Endothelial cell of umbilical vein (primary cell): ENCODE measurements around the gene LMNTD1. TPM values are rescaled to one million over a fixed set of nuclear protein-coding genes. Genes with fewer than 3 reads are reported as not detected.

ENCODE experiments used
- BruUV-seq: library from RNA; stranded (reverse); fragments of 400-500 nt; replicated peaks from 2 replicates; lab custom pipeline; 2021; lab: Mats Ljungman, UMichigan
- CTCF ChIA-PET: fragments of 300-600, 350-600 bp; sonication (Branson Sonifier 250); formaldehyde crosslinking; loops from one replicate; lab custom pipeline; 2021; ENCODE audit warnings: antibody characterized with exemption, inconsistent platforms; lab: Charles Lee
- POLR2A ChIA-PET: fragments of 300-600, 350-600 bp; sonication (Branson Sonifier 250); formaldehyde crosslinking; loops from one replicate; lab custom pipeline; 2021; ENCODE audit warnings: antibody characterized with exemption, inconsistent platforms; lab: Charles Lee
- DNase-seq: peaks from one replicate; pipeline ENCODE4 v3.0.0-alpha.2; 2011; ENCODE audit warnings: low read depth, low spot score
- FAIRE-seq: peaks from 2 replicates; lab custom pipeline; 2011; peaks lifted over from hg19 to GRCh38; lab: Jason Lieb, UNC
- H2AFZ ChIP-seq: 2 replicates; pipeline ENCODE4 v1.6.0; 2012; ENCODE audit warnings: low read depth, low read length, control low read depth, inconsistent platforms
- H3K27ac ChIP-seq: 2 replicates; pipeline ENCODE4 v1.5.1; 2011; ENCODE audit warnings: low read depth, mild to moderate bottlenecking, control low read depth, low read length, moderate library complexity; ENCODE audit not compliant: insufficient read depth
- H3K27me3 ChIP-seq, 2 experiments: 2 replicates each; pipeline versions ENCODE4 v1.6.0 to v1.6.1; 2011; ENCODE audit warnings: low read length in 2 of 2, mixed read lengths in 1 of 2; ENCODE audit not compliant: control insufficient read depth in 2 of 2, insufficient read depth in 2 of 2
- H3K36me3 ChIP-seq, 2 experiments: 2 replicates in 1 of 2; 3 replicates in 1 of 2; pipeline ENCODE4 v1.5.1; 2011; ENCODE audit warnings: low read length in 2 of 2, mild to moderate bottlenecking in 1 of 2, moderate library complexity in 1 of 2; ENCODE audit not compliant: control insufficient read depth in 2 of 2, insufficient read depth in 2 of 2; ENCODE audit errors: extremely low read depth in 1 of 2
- H3K4me1 ChIP-seq: 3 replicates; pipeline ENCODE4 v1.5.1; 2011; ENCODE audit warnings: mild to moderate bottlenecking, low read length; ENCODE audit not compliant: control insufficient read depth, insufficient read depth; ENCODE audit errors: extremely low read depth
- H3K4me2 ChIP-seq: 2 replicates; pipeline ENCODE4 v1.6.1; 2011; ENCODE audit warnings: low read length, control low read depth, mixed read lengths; ENCODE audit not compliant: insufficient read depth
- H3K4me3 ChIP-seq, 3 experiments: fragments of 200-600 bp in 1 of 3; sonication (generic), shearing (Covaris generic) in 1 of 3; replicated peaks in 1 of 3; 2 replicates each; pipeline ENCODE4 v1.5.1; 2011 to 2016; ENCODE audit warnings: control low read depth in 3 of 3, low read length in 3 of 3, mild to moderate bottlenecking in 2 of 3, inconsistent platforms in 1 of 3, low read depth in 1 of 3, moderate library complexity in 1 of 3; ENCODE audit not compliant: insufficient read depth in 1 of 3
- H3K79me2 ChIP-seq: 2 replicates; pipeline ENCODE4 v1.6.0; 2012; ENCODE audit warnings: low read length, inconsistent platforms; ENCODE audit not compliant: control insufficient read depth, insufficient read depth
- H3K9ac ChIP-seq: replicated peaks from 2 replicates; pipeline ENCODE3; 2011; ENCODE audit warnings: low read length, control low read depth; ENCODE audit not compliant: insufficient read depth; ENCODE audit errors: extremely low read depth
- H3K9me1 ChIP-seq: replicated peaks from 3 replicates; pipeline ENCODE4 v1.6.0; 2011; ENCODE audit warnings: mild to moderate bottlenecking, low read length; ENCODE audit not compliant: control insufficient read depth, insufficient read depth; ENCODE audit errors: extremely low read depth
- H3K9me3 ChIP-seq: replicated peaks from 2 replicates; pipeline ENCODE4 v1.5.1; 2012; ENCODE audit warnings: low read length, inconsistent platforms; ENCODE audit not compliant: control insufficient read depth, insufficient read depth
- H4K20me1 ChIP-seq: replicated peaks from 2 replicates; pipeline ENCODE3; 2011; ENCODE audit warnings: mild to moderate bottlenecking, low read length; ENCODE audit not compliant: control insufficient read depth, insufficient read depth; ENCODE audit errors: extremely low read depth
- EZH2 ChIP-seq: IDR thresholded peaks from 2 replicates; pipeline ENCODE4 v1.6.1; 2012; ENCODE audit warnings: borderline replicate concordance, low read depth, mild to moderate bottlenecking, moderate library complexity, low read length, inconsistent platforms; ENCODE audit not compliant: severe bottlenecking
- FOS ChIP-seq: IDR thresholded peaks from 2 replicates; pipeline ENCODE4 v1.6.1; 2011; ENCODE audit warnings: mild to moderate bottlenecking, low read length, moderate library complexity, borderline replicate concordance; ENCODE audit not compliant: insufficient read depth
- JUN ChIP-seq: IDR thresholded peaks from 2 replicates; pipeline ENCODE4 v1.6.1; 2011; ENCODE audit warnings: borderline replicate concordance, low read depth; ENCODE audit not compliant: insufficient read length, insufficient read depth
- MYC ChIP-seq: IDR thresholded peaks from one replicate; pipeline ENCODE4 v1.6.1; 2011; ENCODE audit warnings: mild to moderate bottlenecking, low read depth, low read length
- POLR2A ChIP-seq: IDR thresholded peaks from 2 replicates; pipeline ENCODE4 v1.6.1; 2012; ENCODE audit warnings: low read depth, mild to moderate bottlenecking, control low read depth, low read length
- POLR2AphosphoS5 ChIP-seq: IDR thresholded peaks from 2 replicates; pipeline ENCODE4 v1.6.1; 2012; ENCODE audit warnings: low read depth, mild to moderate bottlenecking, control low read depth, low read length, moderate library complexity; ENCODE audit not compliant: insufficient read depth
- dilution Hi-C: fragments of 300-500 bp; cut with MboI; formaldehyde crosslinking; loops from one replicate; pipeline ENCODE4 v1.15.0; 2019; ENCODE audit warnings: low sequenced_read_pairs; ENCODE audit not compliant: extremely low pct_ligation_motif_present
- intact Hi-C: fragments of 100-400 bp; cut with micrococcal nuclease; formaldehyde crosslinking; loops from one replicate; pipeline ENCODE4 v1.10.0; 2022
- polyA plus RNA-seq, 4 experiments: library from polyadenylated mRNA; depleted of rRNA in 3 of 4; stranded (reverse) in 3 of 4; unstranded in 1 of 4; fragments of >200 nt; gene quantifications; 2 replicates each; pipeline versions ENCODE4 v1.2.1 to v1.2.3, GENCODE V29; 2011 to 2012; ENCODE audit warnings: missing spikeins in 1 of 4
- total RNA-seq: library from RNA; stranded (reverse); gene quantifications from 2 replicates; pipeline ENCODE4 v1.2.3, GENCODE V29; 2021
- TF ChIP-seq, protein P1 (sequence below), 2 donors: IDR thresholded peaks; 1 replicate in 1 of 2; 2 replicates in 1 of 2; pipeline ENCODE4 v1.5.1; 2011; ENCODE audit warnings: low read length in 2 of 2, mild to moderate bottlenecking in 2 of 2, moderate library complexity in 2 of 2, control low read depth in 1 of 2, inconsistent platforms in 1 of 2, low read depth in 1 of 2; ENCODE audit not compliant: insufficient read depth in 1 of 2; ENCODE audit errors: extremely low read depth in 1 of 2
- TF ChIP-seq, protein P2 (sequence below): IDR thresholded peaks from 2 replicates; pipeline ENCODE4 v1.6.1; 2011; ENCODE audit not compliant: insufficient read depth, insufficient read length

LMNTD1 gene
- total and polyA plus RNA-seq, 2 donors (not counting 3 experiments of a cell fraction or from before 2014, with no cell fraction given), result not detected

DNA sequence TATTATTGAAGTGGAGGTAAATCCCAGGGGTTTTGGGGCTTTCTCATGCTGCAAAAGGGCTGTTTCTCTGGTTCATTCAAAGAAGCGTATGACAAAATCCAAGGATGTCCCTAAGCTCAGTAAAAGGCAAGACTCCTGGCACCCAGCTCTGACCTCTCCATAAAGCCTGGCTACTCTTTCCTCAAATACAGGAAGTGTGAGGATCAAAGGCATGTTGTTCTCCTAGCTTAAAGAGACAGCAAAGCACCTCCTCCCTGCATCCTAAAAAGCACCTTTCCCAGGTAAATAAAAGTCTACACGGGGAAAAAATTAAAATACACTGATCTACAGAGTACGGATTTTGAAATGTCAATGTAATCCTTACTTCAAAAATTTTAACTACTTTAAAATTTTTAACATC, 118.6 kb downstream of the LMNTD1 start:
- H3K9me3 ChIP-seq, result no peaks in the 10 kb centered on the region
- H3K9me1 ChIP-seq, result no peaks in the 10 kb centered on the region
- intact Hi-C loops, result loop anchor here (10.0 kb wide), 1 partner anchor 390 kb away; no protein-coding TSS in a partner anchor
- dilution Hi-C loops, result no loop called here
- BruUV-seq, result no TSS peak
- H4K20me1 ChIP-seq, result no peaks in the 10 kb centered on the region
- ChIA-PET CTCF (interaction anchor here (1.3 to 7.1 kb wide), 6 partner anchors 11 to 622 kb away, joined by 3 to 47 read pairs (median 17); partner anchors contain the start of gene RASSF8), POLR2A (no interaction called here)
- DNase-seq (no peak), FAIRE-seq (no peak)
- H3K79me2 ChIP-seq, result no peaks in the 10 kb centered on the region
- H3K4me1 ChIP-seq, result no peaks in the 10 kb centered on the region
- no peak overlapping the region for H3K27ac ChIP-seq
- no peak overlapping the region for H3K4me2 ChIP-seq
- no peak overlapping the region for H2AFZ ChIP-seq
- H3K36me3 ChIP-seq, result no peaks in the 10 kb centered on the region
- TF ChIP-seq EZH2, result no peak
- no peak for TF ChIP-seq POLR2AphosphoS5
- no peak for TF ChIP-seq MYC
- TF ChIP-seq FOS, result no peak
- H3K9ac ChIP-seq, result no peak overlapping the region
- H3K27me3 ChIP-seq, result no peaks in the 10 kb centered on the region
- H3K4me3 ChIP-seq, result no peak overlapping the region

DNA sequence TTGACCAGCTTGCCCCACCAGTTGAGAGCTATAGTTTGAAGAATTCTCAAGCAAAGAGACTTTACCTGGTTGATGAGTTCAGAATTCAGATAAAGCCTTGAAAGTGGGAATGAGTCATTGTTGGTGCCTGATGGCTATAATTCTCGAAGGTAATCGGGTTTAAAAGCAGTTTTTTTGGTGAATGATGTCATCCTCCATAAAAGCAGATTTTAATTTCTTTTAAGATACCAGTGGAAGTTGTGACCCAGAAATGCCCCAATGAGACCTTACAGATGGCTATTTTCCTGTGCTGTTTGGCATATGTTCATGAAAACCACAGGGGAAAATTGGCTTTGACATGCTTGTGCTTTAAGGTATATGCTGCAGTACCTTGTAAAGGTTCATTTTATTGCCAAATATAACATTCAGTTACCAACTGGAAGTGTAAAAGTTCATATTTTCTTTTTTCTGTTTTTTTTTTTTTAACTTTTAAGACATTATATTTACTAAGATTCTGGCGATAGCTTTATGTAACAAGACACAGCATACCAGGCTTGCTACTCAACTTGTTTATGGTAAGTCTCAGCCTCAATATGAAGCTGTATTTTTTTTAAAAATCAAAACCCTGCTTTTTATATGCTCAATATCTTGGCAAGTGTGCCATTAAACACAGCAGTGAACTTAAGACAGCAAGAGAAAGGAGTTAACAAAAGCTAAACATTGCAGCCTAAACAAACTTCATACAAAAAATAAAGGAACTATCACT, 119.3 kb downstream of the LMNTD1 start:
- H2AFZ ChIP-seq, result no peak overlapping the region
- no peak overlapping the region for H3K27ac ChIP-seq
- no peaks in the 10 kb centered on the region for H3K79me2 ChIP-seq
- H3K9ac ChIP-seq, result no peak overlapping the region
- TF ChIP-seq POLR2A, result no peak
- no peak for TF ChIP-seq POLR2AphosphoS5
- TF ChIP-seq, protein P1, sequence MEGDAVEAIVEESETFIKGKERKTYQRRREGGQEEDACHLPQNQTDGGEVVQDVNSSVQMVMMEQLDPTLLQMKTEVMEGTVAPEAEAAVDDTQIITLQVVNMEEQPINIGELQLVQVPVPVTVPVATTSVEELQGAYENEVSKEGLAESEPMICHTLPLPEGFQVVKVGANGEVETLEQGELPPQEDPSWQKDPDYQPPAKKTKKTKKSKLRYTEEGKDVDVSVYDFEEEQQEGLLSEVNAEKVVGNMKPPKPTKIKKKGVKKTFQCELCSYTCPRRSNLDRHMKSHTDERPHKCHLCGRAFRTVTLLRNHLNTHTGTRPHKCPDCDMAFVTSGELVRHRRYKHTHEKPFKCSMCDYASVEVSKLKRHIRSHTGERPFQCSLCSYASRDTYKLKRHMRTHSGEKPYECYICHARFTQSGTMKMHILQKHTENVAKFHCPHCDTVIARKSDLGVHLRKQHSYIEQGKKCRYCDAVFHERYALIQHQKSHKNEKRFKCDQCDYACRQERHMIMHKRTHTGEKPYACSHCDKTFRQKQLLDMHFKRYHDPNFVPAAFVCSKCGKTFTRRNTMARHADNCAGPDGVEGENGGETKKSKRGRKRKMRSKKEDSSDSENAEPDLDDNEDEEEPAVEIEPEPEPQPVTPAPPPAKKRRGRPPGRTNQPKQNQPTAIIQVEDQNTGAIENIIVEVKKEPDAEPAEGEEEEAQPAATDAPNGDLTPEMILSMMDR (IDR thresholded peaks at IDR 0.05; ENCODE audit: extremely low read depth in 1 of 2, insufficient read depth in 1 of 2, low read depth in 1 of 2, low read length in 2 of 2), result no peak
- TF ChIP-seq, protein P2, sequence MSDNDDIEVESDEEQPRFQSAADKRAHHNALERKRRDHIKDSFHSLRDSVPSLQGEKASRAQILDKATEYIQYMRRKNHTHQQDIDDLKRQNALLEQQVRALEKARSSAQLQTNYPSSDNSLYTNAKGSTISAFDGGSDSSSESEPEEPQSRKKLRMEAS, result no peak
- no peak for TF ChIP-seq MYC
- TF ChIP-seq FOS, result no peak
- no peak for TF ChIP-seq JUN
- no TSS peak for BruUV-seq
- H3K4me2 ChIP-seq, result no peak overlapping the region
- H3K4me3 ChIP-seq, result no peak overlapping the region
- no peaks in the 10 kb centered on the region for H3K27me3 ChIP-seq
- H3K9me1 ChIP-seq, result no peaks in the 10 kb centered on the region
- DNase-seq (peak; percentile 14), FAIRE-seq (no peak)
- H4K20me1 ChIP-seq, result no peaks in the 10 kb centered on the region
- CTCF ChIA-PET, result interaction anchor here (0.8 to 7.1 kb wide), 6 partner anchors 10 to 622 kb away, joined by 3 to 47 read pairs (median 17); partner anchors contain the start of gene RASSF8
- intact Hi-C loops (loop anchor here (10.0 kb wide), 1 partner anchor 391 kb away; no protein-coding TSS in a partner anchor), dilution Hi-C loops (no loop called here)
- no peaks in the 10 kb centered on the region for H3K36me3 ChIP-seq
- no peaks in the 10 kb centered on the region for H3K9me3 ChIP-seq
- POLR2A ChIA-PET, result interaction anchor here (0.6 kb wide), 1 partner anchor 253 kb away, joined by 3 read pairs; no protein-coding TSS in a partner anchor
- H3K4me1 ChIP-seq, result no peaks in the 10 kb centered on the region
